Karpas-422 (cell line): ENCODE results near the gene SLC7A6OS. TPM values are rescaled to one million over a fixed set of nuclear protein-coding genes. Genes with fewer than 3 reads are reported as not detected.

ENCODE experiments used
- DNase-seq: peaks from one replicate; pipeline ENCODE4 v3.0.0-alpha.2; 2015
- H2AFZ ChIP-seq: fragments of 200-600 bp; sonication (generic); 2 replicates; pipeline ENCODE4 v1.6.1; 2014; ENCODE audit warnings: antibody characterized with exemption, low read length, mixed read lengths
- H3K27ac ChIP-seq: fragments of 200-600 bp; sonication (generic); 2 replicates; pipeline ENCODE4 v1.5.1; 2014; ENCODE audit warnings: mild to moderate bottlenecking, low read length, moderate library complexity
- H3K27me3 ChIP-seq: fragments of 200-600 bp; sonication (generic); 2 replicates; pipeline ENCODE4 v1.6.1; 2014; ENCODE audit warnings: low read length, mixed read lengths
- H3K36me3 ChIP-seq: fragments of 200-600 bp; sonication (generic); 2 replicates; pipeline ENCODE4 v1.6.1; 2014; ENCODE audit warnings: low read length, mixed read lengths; ENCODE audit not compliant: insufficient read depth
- H3K4me1 ChIP-seq: fragments of 200-600 bp; sonication (generic); 2 replicates; pipeline ENCODE4 v1.6.1; 2014; ENCODE audit warnings: mild to moderate bottlenecking, low read length, mixed read lengths
- H3K4me2 ChIP-seq: fragments of 200-600 bp; sonication (generic); 2 replicates; pipeline ENCODE4 v1.6.1; 2014; ENCODE audit warnings: low read length, low read depth, mild to moderate bottlenecking; ENCODE audit not compliant: poor library complexity, severe bottlenecking
- H3K4me3 ChIP-seq: fragments of 200-600 bp; sonication (generic); 2 replicates; pipeline ENCODE4 v1.5.1; 2014; ENCODE audit warnings: mild to moderate bottlenecking, antibody characterized with exemption, low read length, mixed read lengths
- H3K79me2 ChIP-seq: fragments of 200-600 bp; sonication (generic); 2 replicates; pipeline ENCODE4 v1.6.1; 2014; ENCODE audit warnings: mild to moderate bottlenecking, low read length, mixed read lengths
- H3K9ac ChIP-seq: fragments of 200-600 bp; sonication (generic); 2 replicates; pipeline ENCODE4 v1.6.0; 2014; ENCODE audit warnings: low read length
- H3K9me2 ChIP-seq: fragments of 200-600 bp; sonication (generic), shearing (Covaris generic); replicated peaks from 2 replicates; pipeline ENCODE4 v1.6.0; 2014; ENCODE audit warnings: mild to moderate bottlenecking, low read length, moderate library complexity; ENCODE audit not compliant: insufficient read depth
- H3K9me3 ChIP-seq: fragments of 300-700, 200-600 bp; sonication (generic); 2 replicates; pipeline ENCODE4 v1.6.1; 2014; ENCODE audit warnings: low read length, mixed read lengths
- H4K20me1 ChIP-seq: fragments of 200-600 bp; sonication (generic); 2 replicates; pipeline ENCODE4 v1.6.1; 2014; ENCODE audit warnings: mild to moderate bottlenecking, antibody characterized with exemption, low read length, low read depth; ENCODE audit not compliant: insufficient read depth
- total RNA-seq: library from RNA; depleted of rRNA; stranded (reverse); fragments of >200 nt; shearing (Covaris generic); gene quantifications from 2 replicates; pipeline ENCODE4 v1.2.3, GENCODE V29; 2014; ENCODE audit warnings: low replicate concordance

The SLC7A6OS gene
- total RNA-seq, 1 experiment from 2014 or later: 13.3 TPM

DNA sequence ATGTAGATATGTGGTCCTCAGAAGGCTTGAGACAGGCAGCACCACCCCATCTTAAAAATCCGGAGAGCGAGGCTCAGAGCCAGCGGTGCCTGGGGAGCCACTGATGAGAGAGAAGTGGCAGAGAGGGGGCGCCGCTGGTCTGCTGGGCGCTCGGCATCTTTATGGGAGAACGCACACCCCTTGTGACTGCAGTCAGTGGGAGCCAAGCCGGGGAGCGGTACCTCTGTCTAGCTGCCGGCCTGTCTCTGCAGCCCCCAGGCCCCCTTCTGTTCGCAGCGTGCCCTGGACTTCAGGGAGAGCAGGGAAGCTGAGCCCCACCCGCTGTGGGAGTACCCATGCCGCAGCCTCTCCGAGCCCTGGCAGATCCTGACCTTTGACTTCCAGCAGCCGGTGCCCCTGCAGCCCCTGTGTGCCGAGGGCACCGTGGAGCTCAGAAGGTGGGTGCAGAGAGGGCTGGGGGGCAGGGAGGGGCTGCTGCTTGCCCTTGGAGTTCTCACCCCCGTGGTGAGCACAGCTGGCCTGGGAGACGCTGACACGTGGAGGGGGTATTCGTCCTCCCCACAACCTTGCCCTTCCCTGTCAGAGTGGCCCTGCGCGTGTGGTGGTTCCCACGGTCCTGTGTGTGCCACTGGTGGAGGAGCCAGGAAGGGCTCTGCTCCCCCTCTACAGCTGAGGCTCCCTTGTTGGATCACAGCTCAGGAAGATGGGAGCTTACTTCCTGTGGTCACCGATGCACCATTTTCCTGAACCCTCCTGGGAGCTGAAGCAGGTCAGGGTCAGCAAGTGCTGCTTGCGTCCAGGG lies 44.9 kb upstream of the SLC7A6OS start:
- no peaks in the 10 kb centered on the region for H3K79me2 ChIP-seq
- H3K36me3 ChIP-seq: peaks cover 4% of the 10 kb centered on the region; the same call in 1 of the 2 replicates
- no peak overlapping the region for H3K27ac ChIP-seq
- no peak for DNase-seq
- H4K20me1 ChIP-seq: 0 out of 2 replicates have a peak, but pooled peaks cover 3% of the 10 kb centered on the region
- H2AFZ ChIP-seq: no peak overlapping the region
- no peaks in the 10 kb centered on the region for H3K9me3 ChIP-seq
- no peaks in the 10 kb centered on the region for H3K4me1 ChIP-seq
- no peaks in the 10 kb centered on the region for H3K27me3 ChIP-seq
- H3K4me3 ChIP-seq: no peak overlapping the region
- no peaks in the 10 kb centered on the region for H3K9me2 ChIP-seq
- H3K4me2 ChIP-seq: no peak overlapping the region
- H3K9ac ChIP-seq: no peak overlapping the region

DNA sequence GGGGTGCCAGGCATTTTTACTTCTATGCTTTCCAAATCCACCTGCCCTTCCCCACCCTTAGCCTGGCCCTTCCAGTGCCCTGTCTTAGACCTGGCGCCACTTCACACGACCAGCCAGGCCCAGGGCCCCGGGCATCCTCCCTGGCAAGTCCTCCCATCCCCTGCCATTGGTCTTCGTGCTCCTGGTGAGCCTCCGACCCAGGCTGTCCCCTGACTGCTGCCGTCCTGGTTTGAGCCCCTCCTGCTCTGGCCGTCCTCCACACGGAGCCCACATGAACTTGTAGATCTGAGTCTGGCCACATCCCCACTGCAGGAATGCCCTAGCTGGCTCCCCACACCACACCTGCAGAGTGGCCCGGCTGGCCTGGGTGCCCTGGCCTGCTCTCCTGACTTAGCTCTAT lies 44.1 kb upstream of the SLC7A6OS start:
- H2AFZ ChIP-seq: no peak overlapping the region
- 0 out of 2 replicates have a peak, but pooled peaks cover under 1% of the 10 kb centered on the region for H4K20me1 ChIP-seq
- H3K4me1 ChIP-seq: no peaks in the 10 kb centered on the region
- no peaks in the 10 kb centered on the region for H3K27me3 ChIP-seq
- DNase-seq: no peak
- H3K79me2 ChIP-seq: no peaks in the 10 kb centered on the region
- H3K27ac ChIP-seq: no peak overlapping the region
- H3K9me2 ChIP-seq: no peaks in the 10 kb centered on the region
- no peaks in the 10 kb centered on the region for H3K9me3 ChIP-seq
- H3K4me3 ChIP-seq: no peak overlapping the region
- H3K9ac ChIP-seq: no peak overlapping the region
- peaks cover 4% of the 10 kb centered on the region; the same call in 1 of the 2 replicates for H3K36me3 ChIP-seq
- H3K4me2 ChIP-seq: no peak overlapping the region

DNA sequence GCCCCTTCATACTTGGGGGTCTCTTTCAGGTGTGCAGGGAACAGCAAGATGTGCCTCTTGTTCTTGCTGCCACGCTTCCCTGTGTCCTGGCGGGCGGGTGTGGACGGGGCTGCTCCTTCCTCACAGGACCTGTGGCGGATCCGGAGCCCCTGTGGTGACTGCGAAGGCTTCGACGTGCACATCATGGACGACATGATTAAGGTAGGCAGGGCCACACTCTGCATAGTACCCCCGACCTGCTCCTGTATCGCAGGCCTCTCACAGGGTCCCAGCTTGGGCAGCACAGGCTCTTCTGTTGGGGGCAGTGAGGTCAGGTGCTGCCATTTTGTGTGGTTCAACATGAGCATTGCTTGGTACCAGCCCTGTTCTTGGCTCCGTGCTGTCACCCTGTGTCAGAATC lies 42.6 kb upstream of the SLC7A6OS start:
- no peaks in the 10 kb centered on the region for H4K20me1 ChIP-seq
- no peak for DNase-seq
- H3K36me3 ChIP-seq: peaks cover 7% of the 10 kb centered on the region; the same call in 1 of the 2 replicates
- no peaks in the 10 kb centered on the region for H3K9me2 ChIP-seq
- H3K9ac ChIP-seq: no peak overlapping the region
- H3K4me2 ChIP-seq: no peak overlapping the region
- no peak overlapping the region for H3K27ac ChIP-seq
- H3K27me3 ChIP-seq: no peaks in the 10 kb centered on the region
- H3K79me2 ChIP-seq: no peaks in the 10 kb centered on the region
- H3K4me3 ChIP-seq: no peak overlapping the region
- H3K9me3 ChIP-seq: no peaks in the 10 kb centered on the region
- H2AFZ ChIP-seq: no peak overlapping the region
- H3K4me1 ChIP-seq: no peaks in the 10 kb centered on the region

DNA sequence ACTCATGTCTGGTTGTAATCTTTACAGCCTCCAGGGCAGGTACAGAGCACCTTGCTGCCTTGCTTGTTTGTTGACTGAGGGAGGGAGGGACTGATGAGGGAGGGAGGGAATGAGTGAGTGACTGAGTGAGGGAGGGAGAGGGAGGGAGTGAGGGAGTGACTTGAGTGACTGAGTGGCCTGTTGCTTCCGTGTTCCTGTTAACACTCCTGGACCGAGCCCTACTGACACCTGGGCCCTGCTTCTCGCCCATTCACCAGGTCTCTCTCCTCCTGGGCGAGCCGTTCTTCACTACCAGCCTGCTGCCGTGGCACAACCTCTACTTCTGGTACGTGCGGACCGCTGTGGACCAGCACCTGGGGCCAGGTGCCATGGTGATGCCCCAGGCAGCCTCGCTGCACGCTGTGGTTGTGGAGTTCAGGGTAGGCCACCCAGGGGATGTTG lies 41.3 kb upstream of the SLC7A6OS start:
- Histone ChIP-seq H4K20me1 (no peaks in the 10 kb centered on the region), H3K4me3 (no peak overlapping the region), H3K9me3 (no peaks in the 10 kb centered on the region), H3K4me2 (no peak overlapping the region), H3K36me3 (peaks cover 7% of the 10 kb centered on the region; the same call in 1 of the 2 replicates), H3K27ac (no peak overlapping the region), H2AFZ (no peak overlapping the region), H3K9me2 (no peaks in the 10 kb centered on the region), H3K79me2 (no peaks in the 10 kb centered on the region), H3K27me3 (no peaks in the 10 kb centered on the region), H3K4me1 (no peaks in the 10 kb centered on the region), H3K9ac (no peak overlapping the region)
- no peak for DNase-seq

DNA sequence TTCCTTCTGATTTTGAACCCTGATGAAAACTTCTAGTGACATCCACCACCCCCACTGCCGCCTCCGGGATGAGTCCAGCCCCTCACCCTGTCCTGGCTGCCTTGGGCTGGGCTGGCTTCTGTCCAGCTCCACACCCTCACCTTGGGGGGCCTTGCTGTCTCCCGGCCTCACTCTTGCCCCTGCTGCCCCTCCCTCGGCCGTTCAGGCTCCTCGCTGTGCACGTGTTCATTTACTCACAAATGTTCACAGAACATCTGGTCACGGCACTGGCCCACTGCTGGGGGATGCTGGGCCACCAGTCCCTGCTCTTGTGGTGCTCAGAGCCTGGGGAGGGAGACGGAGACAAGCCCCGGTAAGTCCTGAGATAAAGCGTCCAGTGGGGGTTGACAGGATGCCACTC lies 40.7 kb upstream of the SLC7A6OS start:
- Histone ChIP-seq H3K36me3 (peaks cover 7% of the 10 kb centered on the region; the same call in 1 of the 2 replicates), H3K27me3 (no peaks in the 10 kb centered on the region), H3K9me2 (no peaks in the 10 kb centered on the region), H4K20me1 (no peaks in the 10 kb centered on the region), H3K4me2 (no peak overlapping the region), H3K4me3 (no peak overlapping the region), H3K4me1 (no peaks in the 10 kb centered on the region), H3K27ac (no peak overlapping the region), H3K9me3 (no peaks in the 10 kb centered on the region), H3K79me2 (no peaks in the 10 kb centered on the region), H3K9ac (no peak overlapping the region), H2AFZ (no peak overlapping the region)
- no peak for DNase-seq

GRCh38 chr16:68350813-68351350 lies 40.1 kb upstream of the SLC7A6OS start:
- Histone ChIP-seq H3K4me3 (no peak overlapping the region), H3K79me2 (no peaks in the 10 kb centered on the region), H3K4me2 (no peak overlapping the region), H2AFZ (no peak overlapping the region), H3K9me3 (no peaks in the 10 kb centered on the region), H3K27me3 (no peaks in the 10 kb centered on the region), H3K27ac (no peak overlapping the region), H3K9me2 (no peaks in the 10 kb centered on the region), H4K20me1 (no peaks in the 10 kb centered on the region), H3K36me3 (peaks cover 7% of the 10 kb centered on the region; the same call in 1 of the 2 replicates), H3K9ac (no peak overlapping the region), H3K4me1 (no peaks in the 10 kb centered on the region)
- no peak for DNase-seq

DNA sequence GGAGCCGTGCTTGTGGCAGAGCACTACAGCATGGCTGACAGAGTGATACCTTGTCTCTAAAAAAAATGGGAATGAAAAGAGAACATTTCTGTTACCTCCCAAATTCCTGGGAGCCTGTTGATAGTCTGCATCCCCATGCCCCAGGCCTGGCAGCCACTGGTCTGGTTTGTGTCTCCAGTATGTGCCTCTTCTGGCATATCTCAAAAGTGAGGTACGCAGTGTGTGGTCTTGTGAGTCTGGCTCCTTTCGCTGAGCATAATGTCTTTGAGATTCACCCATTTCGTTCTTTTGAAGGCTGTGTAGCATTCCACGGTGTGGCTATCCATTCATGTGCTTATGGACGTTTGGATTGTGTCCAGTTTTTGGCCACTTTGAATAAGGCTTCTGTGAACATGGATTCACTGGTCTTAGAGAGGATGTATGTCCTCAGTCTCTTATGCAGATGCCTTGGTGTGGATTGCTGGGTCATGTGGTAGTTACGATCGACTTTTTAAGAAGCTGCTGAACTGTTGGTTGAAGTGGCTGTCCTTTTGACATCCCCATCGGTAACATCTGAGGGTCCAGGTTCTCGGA lies 39.2 kb upstream of the SLC7A6OS start:
- Histone ChIP-seq H3K4me3 (no peak overlapping the region), H3K36me3 (peaks cover 9% of the 10 kb centered on the region; the same call in 1 of the 2 replicates), H3K27ac (no peak overlapping the region), H3K9ac (no peak overlapping the region), H3K9me2 (no peaks in the 10 kb centered on the region), H3K9me3 (no peaks in the 10 kb centered on the region), H2AFZ (no peak overlapping the region), H3K79me2 (no peaks in the 10 kb centered on the region), H3K27me3 (no peaks in the 10 kb centered on the region), H4K20me1 (no peaks in the 10 kb centered on the region), H3K4me2 (no peak overlapping the region), H3K4me1 (no peaks in the 10 kb centered on the region)
- no peak for DNase-seq
